H9 (cell line): ENCODE measurements around the gene ZMPSTE24. TPM values are rescaled to one million over a fixed set of nuclear protein-coding genes. Genes with fewer than 3 reads are reported as not detected.

ENCODE experiments used
- DNase-seq: peaks from one replicate; pipeline ENCODE4 v3.0.0-alpha.2; 2017
- H2AFZ ChIP-seq: one replicate; pipeline ENCODE4 v1.6.1; 2013; ENCODE audit warnings: mild to moderate bottlenecking, low read length, control low read depth, moderate library complexity
- H2AK5ac ChIP-seq: 2 replicates; pipeline ENCODE4 v1.6.1; 2013; ENCODE audit warnings: low read length, control low read depth, mixed read lengths; ENCODE audit not compliant: insufficient read length
- H2BK120ac ChIP-seq: one replicate; pipeline ENCODE4 v1.6.1; 2013; ENCODE audit warnings: low read depth, mild to moderate bottlenecking, low read length, control low read depth, inconsistent platforms; ENCODE audit not compliant: poor library complexity, severe bottlenecking
- H2BK12ac ChIP-seq: 2 replicates; pipeline ENCODE4 v1.6.1; 2013; ENCODE audit warnings: low read length, control low read depth, mixed read lengths, low read depth; ENCODE audit not compliant: insufficient read length
- H2BK15ac ChIP-seq: 2 replicates; pipeline ENCODE4 v1.6.1; 2013; ENCODE audit warnings: low read depth, low read length, control low read depth
- H2BK20ac ChIP-seq: one replicate; pipeline ENCODE4 v1.6.1; 2013; ENCODE audit warnings: low read depth, mild to moderate bottlenecking, low read length, control low read depth, inconsistent platforms; ENCODE audit not compliant: poor library complexity, severe bottlenecking
- H2BK5ac ChIP-seq: 2 replicates; pipeline ENCODE4 v1.6.1; 2013; ENCODE audit warnings: low read length, control low read depth, mixed read lengths; ENCODE audit not compliant: insufficient read length
- H3K14ac ChIP-seq: 2 replicates; pipeline ENCODE4 v1.6.1; 2013; ENCODE audit warnings: low read length, control low read depth; ENCODE audit not compliant: insufficient read depth
- H3K18ac ChIP-seq: 2 replicates; pipeline ENCODE4 v1.6.1; 2013; ENCODE audit warnings: low read depth, mild to moderate bottlenecking, mixed read lengths, low read length, control low read depth; ENCODE audit not compliant: insufficient read length
- H3K23ac ChIP-seq: 2 replicates; pipeline ENCODE4 v1.6.1; 2013; ENCODE audit warnings: low read length, control low read depth, mixed read lengths, low read depth; ENCODE audit not compliant: insufficient read length
- H3K23me2 ChIP-seq: 2 replicates; pipeline ENCODE4 v1.6.1; 2013; ENCODE audit warnings: low read depth, mild to moderate bottlenecking, mixed read lengths, low read length, control low read depth; ENCODE audit not compliant: insufficient read length, poor library complexity, severe bottlenecking
- H3K27ac ChIP-seq: 2 replicates; pipeline ENCODE4 v1.5.1; 2013; ENCODE audit warnings: low read length, control low read depth, mixed read lengths, low read depth; ENCODE audit not compliant: insufficient read length
- H3K27me3 ChIP-seq: 2 replicates; pipeline ENCODE4 v1.6.1; 2013; ENCODE audit warnings: low read length, control low read depth, inconsistent platforms; ENCODE audit not compliant: insufficient read depth
- H3K4ac ChIP-seq: 2 replicates; pipeline ENCODE4 v1.6.1; 2013; ENCODE audit warnings: low read depth, mild to moderate bottlenecking, control low read depth, inconsistent platforms, low read length, moderate library complexity
- H3K4me1 ChIP-seq: 2 replicates; pipeline ENCODE4 v1.6.1; 2013; ENCODE audit warnings: low read length, control low read depth, inconsistent platforms; ENCODE audit not compliant: insufficient read depth
- H3K4me2 ChIP-seq: 2 replicates; pipeline ENCODE4 v1.6.1; 2013; ENCODE audit warnings: low read length, control low read depth, mixed read lengths; ENCODE audit not compliant: insufficient read length, insufficient read depth
- H3K56ac ChIP-seq: 2 replicates; pipeline ENCODE4 v1.6.1; 2013; ENCODE audit warnings: low read depth, mild to moderate bottlenecking, mixed read lengths, low read length, control low read depth; ENCODE audit not compliant: insufficient read length
- H3K79me1 ChIP-seq: 2 replicates; pipeline ENCODE4 v1.6.1; 2013; ENCODE audit warnings: low read depth, mild to moderate bottlenecking, moderate library complexity, low read length, control low read depth, inconsistent platforms; ENCODE audit not compliant: insufficient read depth, poor library complexity, severe bottlenecking
- H3K79me2 ChIP-seq: 2 replicates; pipeline ENCODE4 v1.6.1; 2013; ENCODE audit warnings: low read length, control low read depth, inconsistent platforms; ENCODE audit not compliant: insufficient read depth
- H3K9ac ChIP-seq: 2 replicates; pipeline ENCODE4 v1.6.1; 2013; ENCODE audit warnings: low read length, control low read depth, mixed read lengths; ENCODE audit not compliant: insufficient read length; ENCODE audit errors: extremely low read depth
- H3K9me3 ChIP-seq: one replicate; pipeline ENCODE4 v1.6.1; 2013; ENCODE audit warnings: low read depth, low read length, inconsistent platforms; ENCODE audit not compliant: control insufficient read depth
- H3T11ph ChIP-seq: one replicate; pipeline ENCODE4 v1.6.1; 2013; ENCODE audit warnings: mild to moderate bottlenecking, low read length, control low read depth, inconsistent platforms
- H4K20me1 ChIP-seq: one replicate; pipeline ENCODE4 v1.6.1; 2013; ENCODE audit not compliant: control insufficient read depth, insufficient read length, insufficient read depth
- H4K5ac ChIP-seq: 2 replicates; pipeline ENCODE4 v1.6.1; 2013; ENCODE audit warnings: low read depth, mild to moderate bottlenecking, mixed read lengths, low read length, control low read depth; ENCODE audit not compliant: insufficient read length
- H4K8ac ChIP-seq: replicated peaks from 2 replicates; pipeline ENCODE4 v1.6.1; 2013; ENCODE audit warnings: low read length, control low read depth, mixed read lengths, low read depth; ENCODE audit not compliant: insufficient read length
- H4K91ac ChIP-seq: 2 replicates; pipeline ENCODE4 v1.6.1; 2013; ENCODE audit warnings: low read depth, mild to moderate bottlenecking, moderate library complexity, mixed read lengths, low read length, control low read depth; ENCODE audit not compliant: insufficient read length
- H3K27ac Mint-ChIP-seq, 3 experiments: 2 replicates in 2 of 3; 3 replicates in 1 of 3; pipeline ENCODE4 v1.8.0; 2020 to 2021; ENCODE audit warnings: mixed read lengths in 3 of 3, mild to moderate bottlenecking in 1 of 3, moderate library complexity in 1 of 3
- H3K27me3 Mint-ChIP-seq: 2 replicates; pipeline ENCODE4 v1.8.0; 2021; ENCODE audit warnings: low read depth, mild to moderate bottlenecking, moderate library complexity, mixed read lengths
- H3K36me3 Mint-ChIP-seq, 3 experiments: 2 replicates in 2 of 3; 3 replicates in 1 of 3; pipeline ENCODE4 v1.8.0; 2020 to 2021; ENCODE audit warnings: low read depth in 3 of 3, mixed read lengths in 3 of 3; ENCODE audit not compliant: insufficient read depth in 1 of 3
- H3K4me1 Mint-ChIP-seq, 2 experiments: 2 replicates each; pipeline ENCODE4 v1.8.0; 2020; ENCODE audit warnings: mixed read lengths in 2 of 2
- H3K4me3 Mint-ChIP-seq, 2 experiments: 2 replicates in 1 of 2; 3 replicates in 1 of 2; pipeline ENCODE4 v1.8.0; 2020 to 2021; ENCODE audit warnings: mild to moderate bottlenecking in 2 of 2, mixed read lengths in 2 of 2, moderate library complexity in 1 of 2
- H3K9me3 Mint-ChIP-seq, 2 experiments: 2 replicates in 1 of 2; 3 replicates in 1 of 2; pipeline ENCODE4 v1.8.0; 2020; ENCODE audit warnings: mild to moderate bottlenecking in 2 of 2, mixed read lengths in 2 of 2, moderate library complexity in 1 of 2
- CTCF ChIP-seq: fragments of 200-600 bp; sonication (generic); conservative IDR thresholded peaks from 3 replicates; pipeline ENCODE4 v1.8.0; 2021; ENCODE audit warnings: antibody characterized with exemption, mild to moderate bottlenecking
- WGBS: extraction: QIAGEN DNeasy Blood & Tissue Kit; methylation state at CpG from one replicate; pipeline ENCODE4 v1.1.7; 2013; ENCODE audit warnings: missing lambda C conversion rate, low lambda C conversion rate, mixed read lengths; ENCODE audit not compliant: insufficient read length; ENCODE audit errors: extremely low coverage; 5-methylcytosine and 5-hydroxymethylcytosine counted together
- total RNA-seq: library from RNA; stranded (reverse); gene quantifications from 2 replicates; pipeline ENCODE4 v1.2.1, GENCODE V29; 2021

The ZMPSTE24 gene
- total RNA-seq, 1 experiment from 2014 or later, result 47.6 TPM

DNA sequence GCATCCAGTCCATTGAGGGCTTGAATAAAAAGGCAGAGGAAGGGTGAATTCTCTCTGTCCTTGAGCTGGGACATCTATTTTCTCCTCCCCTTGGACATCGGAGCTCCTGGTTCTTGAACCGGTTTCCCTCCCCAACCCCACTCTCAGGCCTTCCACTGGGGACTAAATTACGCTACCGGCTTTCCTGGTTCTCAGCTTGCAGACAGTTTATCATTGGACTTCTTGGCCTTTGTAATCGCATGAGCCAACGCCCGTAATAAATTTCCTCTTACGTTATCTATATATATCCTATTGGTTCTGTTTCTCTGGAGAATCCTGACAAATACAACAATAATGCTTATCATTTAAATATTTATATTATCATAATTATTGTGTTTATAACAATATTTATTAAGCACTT is 79.4 kb downstream of the ZMPSTE24 start:
- H4K8ac ChIP-seq, result no peak overlapping the region
- H3K79me2 ChIP-seq, result no peaks in the 10 kb centered on the region
- H3K27me3 ChIP-seq, result no peaks in the 10 kb centered on the region; the same call in 1 of the 2 replicates
- H2BK15ac ChIP-seq, result no peak overlapping the region
- Mint-ChIP-seq H3K27me3 (peaks cover 27% of the 10 kb centered on the region), H3K4me3 (no peak overlapping the region), H3K9me3 (peaks cover 0 to 3% of the 10 kb centered on the region in 2 experiments; a peak in 2 of 5 replicates), H3K27ac (no peak overlapping the region), H3K36me3 (no peaks in the 10 kb centered on the region), H3K4me1 (peaks cover 3 to 6% of the 10 kb centered on the region in 2 experiments; a peak in 3 of 4 replicates)
- H3K9me3 ChIP-seq, result no peaks in the 10 kb centered on the region
- no peak overlapping the region for H3T11ph ChIP-seq
- H4K20me1 ChIP-seq, result no peaks in the 10 kb centered on the region
- H4K91ac ChIP-seq, result no peak overlapping the region
- no peak overlapping the region for H3K18ac ChIP-seq
- no peak overlapping the region for H2BK120ac ChIP-seq
- H2AFZ ChIP-seq, result no peak overlapping the region
- H3K23me2 ChIP-seq, result peaks cover 6% of the 10 kb centered on the region
- no peak overlapping the region for H2BK5ac ChIP-seq
- H3K27ac ChIP-seq, result no peak overlapping the region
- no peak overlapping the region for H2AK5ac ChIP-seq
- no peak overlapping the region for H3K9ac ChIP-seq
- no peak overlapping the region for H3K4ac ChIP-seq
- no peak for TF ChIP-seq CTCF
- H3K79me1 ChIP-seq, result no peaks in the 10 kb centered on the region
- H3K14ac ChIP-seq, result no peak overlapping the region
- no peak overlapping the region for H2BK12ac ChIP-seq
- no peak overlapping the region for H2BK20ac ChIP-seq
- WGBS, result no CpG with 5 or more reads among the region's 8 CpGs
- H3K23ac ChIP-seq, result no peak overlapping the region
- no peak overlapping the region for H3K4me2 ChIP-seq
- no peak for DNase-seq
- H4K5ac ChIP-seq, result no peak overlapping the region
- no peak overlapping the region for H3K56ac ChIP-seq
- H3K4me1 ChIP-seq, result no peaks in the 10 kb centered on the region
